Right cardiac atrium (tissue), 5 donors: ENCODE data around the gene ZBED4. TPM values are rescaled to one million over a fixed set of nuclear protein-coding genes. Genes with fewer than 3 reads are reported as not detected.

ENCODE experiments used
- ATAC-seq, 2 donors: fragments of 200-7000 bp; cut with Tn5 transposase; one replicate each; pipeline versions ENCODE4 v1.8.0 to v1.9.1; 2020; ENCODE audit warnings: moderate library complexity in 2 of 2, mild to moderate bottlenecking in 1 of 2
- DNase-seq, 3 donors: peaks; one replicate each; pipeline ENCODE4 v3.0.0-alpha.2; 2020
- H3K27ac ChIP-seq: one replicate; pipeline ENCODE4 v1.5.1; 2013; ENCODE audit warnings: mild to moderate bottlenecking, low read length, control low read depth, moderate library complexity
- H3K27me3 ChIP-seq: one replicate; pipeline ENCODE4 v1.6.1; 2013; ENCODE audit not compliant: control insufficient read depth, insufficient read depth
- H3K4me1 ChIP-seq: one replicate; pipeline ENCODE4 v1.6.1; 2013; ENCODE audit warnings: low read length; ENCODE audit not compliant: control insufficient read depth, insufficient read depth
- H3K4me3 ChIP-seq: one replicate; pipeline ENCODE4 v1.5.1; 2013; ENCODE audit warnings: low read length, control low read depth
- H3K9me3 ChIP-seq: one replicate; pipeline ENCODE4 v1.6.1; 2013; ENCODE audit warnings: low read length; ENCODE audit not compliant: control insufficient read depth
- WGBS: extraction: QIAGEN DNeasy Blood & Tissue Kit; methylation state at CpG from one replicate; pipeline ENCODE4 v1.1.7; 2013; 5-methylcytosine and 5-hydroxymethylcytosine counted together
- intact Hi-C, 4 donors: fragments of 100-400 bp; cut with DNase I; formaldehyde crosslinking; loops; one replicate each; pipeline versions ENCODE4 v1.11.0 to v1.14.0; 2022 to 2023
- polyA plus RNA-seq: library from polyadenylated mRNA; stranded (reverse); fragments of 200-250 nt; gene quantifications from one replicate; pipeline ENCODE4 v1.2.3, GENCODE V29; 2013
- total RNA-seq, 4 donors: library from RNA; stranded (reverse); fragmentation: NEBNext Ultra II Directional; extraction: Animal tissue kit (Norgen Biotek cat#: 25700); gene quantifications; one replicate each; pipeline ENCODE4 v1.2.1, GENCODE V29; 2021
- donor health status: healthy with polysubstance abuse.
- donor health status: DM: no; HTN: yes; CAD: no.
- donor health status: DM: no; HTN: no; CAD: no.
- donor health status: DM: no; HTN: yes; CAD: no; lungs with severe emphysema.
- donor health status: DM: yes; HTN: yes; CAD: no.

The ZBED4 gene
- total and polyA plus RNA-seq, 5 donors: 2.3 to 5.3 (median 3.9) TPM

DNA sequence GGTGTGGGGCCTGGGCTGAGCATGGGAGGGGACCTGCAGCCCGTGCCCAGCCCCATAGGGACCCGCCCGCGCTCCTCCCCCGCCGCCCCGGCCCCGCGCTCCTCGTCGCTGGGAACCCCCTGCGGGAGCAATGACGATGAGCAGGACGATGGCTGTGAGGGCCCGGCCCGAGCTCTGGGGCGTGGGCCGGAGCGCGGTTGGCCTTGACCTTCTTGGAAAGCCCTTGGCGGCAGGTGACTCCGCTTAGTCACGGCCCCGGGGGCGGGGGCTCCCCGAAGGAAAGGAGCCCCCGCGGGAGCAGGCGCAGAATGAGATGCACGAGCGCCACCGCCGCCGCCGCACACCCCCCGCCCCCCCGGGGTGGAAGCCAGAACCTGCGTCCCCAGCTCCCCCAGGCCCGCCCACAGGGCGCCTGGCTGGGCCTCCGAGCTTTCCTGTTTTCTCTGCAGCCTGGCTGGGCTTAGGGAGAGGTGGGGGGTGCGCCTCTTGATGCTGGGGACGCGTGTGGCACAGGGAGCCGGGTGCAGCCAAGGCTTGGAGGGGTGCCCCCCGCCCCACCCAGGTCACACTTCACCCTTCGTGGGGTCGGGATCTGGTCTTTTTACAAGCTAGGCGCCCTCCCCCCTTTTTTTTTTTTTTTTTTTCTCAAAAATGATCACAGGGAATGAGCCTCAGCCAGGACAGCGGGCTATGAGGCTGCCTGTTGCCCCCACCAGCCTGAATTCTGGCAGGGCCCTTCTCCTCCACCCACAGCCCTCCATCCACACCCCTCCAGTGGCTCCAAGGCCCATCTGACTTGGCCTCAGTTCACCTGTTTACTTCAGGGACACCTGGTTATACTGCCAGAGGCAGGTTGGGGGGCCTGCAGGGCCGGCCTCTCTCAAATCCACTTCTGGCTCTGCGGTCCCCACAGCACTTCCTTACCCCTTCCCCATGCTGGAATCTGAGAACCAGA is 82.7 kb downstream of the ZBED4 start:
- ATAC-seq (peak; percentile 72 to 86), DNase-seq (peak; percentile 95 to 96 (median 96))
- no peaks in the 10 kb centered on the region for H3K27me3 ChIP-seq
- peaks cover 19% of the 10 kb centered on the region for H3K4me1 ChIP-seq
- 4% methylated on average over 52 of the region's 52 CpGs for WGBS
- intact Hi-C loops: loop anchor here in 2 of 4 donors (2.0 to 10.0 kb wide), 2 partner anchors 23 to 279 kb away; no protein-coding TSS in a partner anchor
- H3K9me3 ChIP-seq: no peaks in the 10 kb centered on the region
- peak overlapping the region; percentile 47 for H3K4me3 ChIP-seq
- H3K27ac ChIP-seq: peak overlapping the region; percentile 53

DNA sequence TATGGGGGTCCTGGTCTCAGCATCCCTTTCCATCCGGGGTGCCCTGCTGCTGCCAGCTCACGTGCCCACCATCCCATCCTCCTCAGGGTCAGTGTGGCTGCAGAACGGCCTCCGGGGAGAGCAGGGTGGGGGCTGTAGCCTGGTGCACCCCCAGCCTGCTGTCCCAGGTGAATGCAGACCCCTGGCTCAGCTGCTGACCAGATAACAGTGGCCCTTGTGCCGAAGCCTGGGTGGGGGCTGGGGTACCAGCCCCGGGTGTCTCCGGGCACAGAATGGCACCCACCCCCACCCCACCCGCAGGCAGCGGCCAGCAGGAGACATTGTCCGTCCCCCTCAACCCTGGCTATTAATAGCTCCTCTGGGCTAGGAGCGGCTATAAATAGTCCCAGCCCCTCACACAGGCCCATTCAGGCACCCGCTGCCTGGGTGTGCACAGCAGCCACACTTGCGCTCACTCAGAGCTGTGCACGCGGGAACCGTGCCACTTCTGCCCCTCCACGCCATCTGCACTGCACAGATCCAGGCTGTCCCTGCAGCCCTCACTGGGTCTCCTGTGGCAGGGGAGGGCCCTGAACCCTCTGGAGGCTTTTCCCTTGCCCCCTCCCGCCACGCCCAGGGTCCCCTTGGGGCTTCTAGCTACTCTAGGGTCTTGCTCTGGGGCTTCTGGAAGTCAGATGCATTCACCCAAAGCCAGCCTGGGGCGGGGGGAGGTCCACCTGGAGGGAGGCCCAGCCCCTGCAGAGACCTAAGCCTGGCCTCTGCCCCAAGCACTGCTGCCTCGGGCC is 83.5 kb downstream of the ZBED4 start:
- DNase-seq (peak in 1 of 3 donors; percentile 82), ATAC-seq (peak; percentile 6 to 17)
- Histone ChIP-seq H3K4me1 (peaks cover 19% of the 10 kb centered on the region), H3K9me3 (no peaks in the 10 kb centered on the region), H3K27me3 (no peaks in the 10 kb centered on the region), H3K27ac (peak overlapping the region; percentile 53), H3K4me3 (no peak overlapping the region)
- WGBS: 30% methylated on average over 21 of the region's 21 CpGs
- intact Hi-C loops: loop anchor here in 2 of 4 donors (2.0 to 10.0 kb wide), 2 partner anchors 22 to 278 kb away; no protein-coding TSS in a partner anchor

GRCh38 chr22:49937758-49938564 is 84.3 kb downstream of the ZBED4 start:
- Histone ChIP-seq H3K9me3 (no peaks in the 10 kb centered on the region), H3K4me3 (no peak overlapping the region), H3K27ac (peak overlapping the region; percentile 53), H3K4me1 (peaks cover 19% of the 10 kb centered on the region), H3K27me3 (no peaks in the 10 kb centered on the region)
- DNase-seq (peak in 2 of 3 donors; percentile 82 to 87), ATAC-seq (no peak)
- intact Hi-C loops: loop anchor here in 2 of 4 donors (2.0 to 10.0 kb wide), 2 partner anchors 21 to 277 kb away; no protein-coding TSS in a partner anchor
- 57% methylated on average over 27 of the region's 27 CpGs for WGBS

GRCh38 chr22:49938565-49939136 is 85.0 kb downstream of the ZBED4 start:
- 80% methylated on average over 19 of the region's 19 CpGs for WGBS
- peaks cover 17% of the 10 kb centered on the region for H3K4me1 ChIP-seq
- no peak for ATAC-seq
- H3K27me3 ChIP-seq: no peaks in the 10 kb centered on the region
- no peaks in the 10 kb centered on the region for H3K9me3 ChIP-seq
- H3K27ac ChIP-seq: no peak overlapping the region
- DNase-seq: no peak
- intact Hi-C loops: loop anchor here in 1 of 4 donors (10.0 kb wide), 1 partner anchor 276 kb away; no protein-coding TSS in a partner anchor
- H3K4me3 ChIP-seq: no peak overlapping the region

Other genes starting within 250 kb of the ZBED4 start
- gene BRD1, start 26.0 kb upstream of the ZBED4 start, total RNA-seq: 10 to 100 TPM; 17.7 to 19.4 (median 18.3) TPM
- gene BRD1, start 26.0 kb upstream of the ZBED4 start, polyA plus RNA-seq: 16.3 TPM
- gene ALG12, start 64.6 kb downstream of the ZBED4 start, total RNA-seq: 10 to 100 TPM; 13.2 to 19.7 (median 17.4) TPM
- 13.0 TPM for gene ALG12, start 64.6 kb downstream of the ZBED4 start, polyA plus RNA-seq
- gene CRELD2, start 64.8 kb downstream of the ZBED4 start, total RNA-seq: 10 to 100 TPM; 22.1 to 40.0 (median 26.8) TPM
- 21.8 TPM for gene CRELD2, start 64.8 kb downstream of the ZBED4 start, polyA plus RNA-seq
- 10 to 100 TPM; 39.9 to 55.8 (median 49.9) TPM for gene PIM3, start 106.9 kb downstream of the ZBED4 start, total RNA-seq
- 39.0 TPM for gene PIM3, start 106.9 kb downstream of the ZBED4 start, polyA plus RNA-seq
- gene IL17REL, start 158.9 kb downstream of the ZBED4 start, total RNA-seq: under 1 TPM in 1 of 4 donors, not detected in 3; 0.06 TPM
- not detected for gene IL17REL, start 158.9 kb downstream of the ZBED4 start, polyA plus RNA-seq
- not detected for gene TTLL8, start 204.5 kb downstream of the ZBED4 start, total RNA-seq
- gene TTLL8, start 204.5 kb downstream of the ZBED4 start, polyA plus RNA-seq: not detected
- under 1 TPM in 3 of 4 donors, not detected in 1; 0.14 to 0.71 (median 0.14) TPM for gene MLC1, start 231.6 kb downstream of the ZBED4 start, total RNA-seq
- gene MLC1, start 231.6 kb downstream of the ZBED4 start, polyA plus RNA-seq: 1.2 TPM
- under 1 TPM; 0.29 to 0.62 (median 0.53) TPM for gene MOV10L1, start 236.2 kb downstream of the ZBED4 start, total RNA-seq
- gene MOV10L1, start 236.2 kb downstream of the ZBED4 start, polyA plus RNA-seq: 0.63 TPM